A673 (cell line): ENCODE results near the gene TTBK2.

Experiments
- EZH2 ChIP-seq: fragments of 200-600 bp; sonication (generic); IDR thresholded peaks from 2 replicates; pipeline ENCODE4 v1.6.1; 2017; ENCODE audit warnings: borderline replicate concordance, low read depth, mild to moderate bottlenecking, mixed read lengths, antibody characterized with exemption, low read length; ENCODE audit not compliant: poor library complexity, severe bottlenecking
- TF ChIP-seq, protein P1 (sequence below): fragments of 300-800, 200-600 bp; sonication (generic); conservative IDR thresholded peaks from 2 replicates; pipeline ENCODE4 v1.5.1; 2017; ENCODE audit warnings: low read depth, mild to moderate bottlenecking, antibody characterized with exemption, low read length, moderate library complexity, mixed read lengths

DNA sequence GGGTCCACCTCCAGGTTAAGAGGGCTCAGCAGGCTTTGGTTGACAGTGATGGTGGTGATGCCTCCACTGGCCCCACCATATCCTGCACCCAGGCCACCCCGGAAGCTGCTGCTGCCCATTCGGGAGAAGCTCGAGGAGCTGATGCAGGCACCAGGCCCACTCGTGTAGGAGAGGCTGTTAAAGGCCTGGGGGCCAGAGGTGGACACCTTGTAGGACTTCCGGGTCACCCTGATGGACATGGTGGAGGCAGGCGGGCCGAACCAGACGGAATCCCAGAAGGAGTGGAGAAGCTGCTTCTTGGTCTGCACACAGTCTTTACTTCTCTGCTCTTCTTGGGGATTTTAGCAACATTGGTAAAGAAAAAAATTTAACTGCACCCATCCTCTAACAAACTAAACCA, 118.4 kb downstream of the TTBK2 start:
- TF ChIP-seq, protein P1, sequence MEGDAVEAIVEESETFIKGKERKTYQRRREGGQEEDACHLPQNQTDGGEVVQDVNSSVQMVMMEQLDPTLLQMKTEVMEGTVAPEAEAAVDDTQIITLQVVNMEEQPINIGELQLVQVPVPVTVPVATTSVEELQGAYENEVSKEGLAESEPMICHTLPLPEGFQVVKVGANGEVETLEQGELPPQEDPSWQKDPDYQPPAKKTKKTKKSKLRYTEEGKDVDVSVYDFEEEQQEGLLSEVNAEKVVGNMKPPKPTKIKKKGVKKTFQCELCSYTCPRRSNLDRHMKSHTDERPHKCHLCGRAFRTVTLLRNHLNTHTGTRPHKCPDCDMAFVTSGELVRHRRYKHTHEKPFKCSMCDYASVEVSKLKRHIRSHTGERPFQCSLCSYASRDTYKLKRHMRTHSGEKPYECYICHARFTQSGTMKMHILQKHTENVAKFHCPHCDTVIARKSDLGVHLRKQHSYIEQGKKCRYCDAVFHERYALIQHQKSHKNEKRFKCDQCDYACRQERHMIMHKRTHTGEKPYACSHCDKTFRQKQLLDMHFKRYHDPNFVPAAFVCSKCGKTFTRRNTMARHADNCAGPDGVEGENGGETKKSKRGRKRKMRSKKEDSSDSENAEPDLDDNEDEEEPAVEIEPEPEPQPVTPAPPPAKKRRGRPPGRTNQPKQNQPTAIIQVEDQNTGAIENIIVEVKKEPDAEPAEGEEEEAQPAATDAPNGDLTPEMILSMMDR = no peak
- no peak for TF ChIP-seq EZH2
